Activated gamma-delta T cell treated with anti-CD3 and anti-CD28 coated beads, Interleukin-2, amount 50 U/mL, for 16 hours (primary cell): ENCODE data around the gene RAB44.

ENCODE experiments used
- DNase-seq: peaks from one replicate; pipeline ENCODE4 v3.0.0-alpha.2; 2020; ENCODE audit warnings: low read depth

The RAB44 gene

DNA sequence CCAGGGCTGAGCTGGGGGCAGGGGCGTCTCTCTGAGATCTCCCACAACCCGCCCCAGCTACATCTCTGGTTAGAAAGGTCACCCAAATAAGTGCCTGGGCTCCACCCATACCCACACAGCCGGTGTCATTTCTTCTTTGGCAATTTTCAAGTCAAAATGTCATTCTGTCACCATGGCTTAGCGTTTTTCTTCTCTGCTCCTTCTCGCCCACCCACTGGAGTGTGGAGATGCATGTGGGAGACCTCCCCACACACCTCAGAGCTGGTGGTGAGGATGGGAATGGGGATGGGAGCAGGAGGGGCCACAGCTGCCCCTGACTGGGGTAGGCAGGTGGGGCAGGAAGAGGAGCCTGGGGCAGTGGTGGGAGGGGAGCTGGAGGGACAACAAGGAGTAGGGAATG lies 78.5 kb downstream of the RAB44 start:
- DNase-seq, result no peak

- no peak for DNase-seq
Measured at GRCh38 chr6:36777801-36778200, 80.2 kb downstream of the RAB44 start.

- DNase-seq, result no peak
Measured at GRCh38 chr6:36779227-36779626, 81.6 kb downstream of the RAB44 start.

DNA sequence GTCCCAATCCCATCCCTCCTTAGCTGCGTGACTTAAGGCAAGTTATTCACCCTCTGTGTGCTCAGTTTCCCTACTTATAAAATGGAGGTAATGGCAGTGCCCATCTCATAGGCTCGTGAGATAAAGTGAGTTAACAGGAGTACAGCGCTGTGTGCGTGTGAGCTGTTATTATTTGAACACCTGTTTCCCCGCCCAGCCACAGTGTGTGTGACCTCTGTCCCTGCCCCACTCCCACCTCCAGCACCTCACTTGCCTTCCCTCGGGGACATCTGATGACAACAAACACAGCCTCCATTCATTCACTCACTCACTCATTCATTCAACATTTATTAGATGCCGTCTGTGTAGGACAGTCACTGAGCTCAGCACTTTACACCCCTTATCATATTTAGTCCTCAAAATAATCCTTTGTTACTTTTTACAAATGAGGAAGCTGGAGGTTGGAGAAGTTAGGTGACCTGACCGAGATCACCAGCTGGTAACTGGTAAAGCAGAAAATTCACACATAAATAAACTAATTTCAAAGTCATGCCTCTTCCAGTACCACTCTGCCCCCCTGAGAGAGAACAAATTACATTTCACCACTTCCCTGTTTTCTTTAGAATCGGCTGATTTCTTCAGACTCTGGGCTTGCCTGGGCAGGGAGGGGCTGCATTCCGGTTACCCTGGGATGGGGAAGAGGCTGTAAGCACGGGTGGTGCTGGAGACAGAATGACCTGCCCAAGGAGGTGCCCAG lies 83.0 kb downstream of the RAB44 start:
- DNase-seq, result no peak

DNA sequence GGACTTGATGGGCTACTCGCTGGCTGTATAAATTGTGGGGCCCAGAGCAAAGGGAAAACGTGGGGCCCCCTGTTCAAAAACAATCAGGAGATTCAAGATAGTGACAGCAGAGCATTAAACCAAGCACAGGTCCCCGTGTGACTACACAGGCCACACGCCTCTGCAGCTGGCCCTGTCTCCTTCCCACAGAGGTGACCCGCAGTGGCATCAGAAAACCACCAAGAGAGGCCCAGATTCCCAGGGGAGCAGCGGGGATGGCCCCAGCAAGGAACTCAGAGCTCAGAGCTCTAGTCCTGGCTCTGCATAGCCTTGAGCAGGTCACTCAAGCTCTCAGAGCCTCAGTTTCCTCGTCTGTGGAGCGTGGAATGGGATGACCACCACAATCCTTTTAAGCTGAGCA lies 84.0 kb downstream of the RAB44 start:
- no peak for DNase-seq
